ENCODE measurements around the gene FLYWCH1. TPM values are rescaled to one million over a fixed set of nuclear protein-coding genes. Genes with fewer than 3 reads are reported as not detected.
"Not testable (repeated sequence)": the region's sequence is repeated elsewhere in the genome, so short reads cannot be mapped to it uniquely, and the experiment has no call there.

FLYWCH1 gene
- total and polyA plus RNA-seq, 2 experiments from 2014 or later, result 34.7 to 58.7 TPM

GRCh38 chr16:2938206-2938605 is 26.5 kb downstream of the FLYWCH1 start:
- no peaks in the 10 kb centered on the region for H3K9me3 ChIP-seq (ENCODE audit: low read depth)
- H3K4me3 ChIP-seq, result no peak overlapping the region
- no peaks in the 10 kb centered on the region for H3K27me3 ChIP-seq
- no peak for TF ChIP-seq CTCF (IDR thresholded peaks at IDR 0.05; ENCODE audit: low read depth, low read length)
- H3K4me1 ChIP-seq (ENCODE audit: low read depth), result no peaks in the 10 kb centered on the region
- no peak overlapping the region for H3K27ac ChIP-seq
- H3K36me3 ChIP-seq, result peaks cover 20% of the 10 kb centered on the region
- DNase-seq (ENCODE audit: low read depth in 1 of 2, low spot score in 1 of 2), result no peak

GRCh38 chr16:2939968-2940367 is 28.2 kb downstream of the FLYWCH1 start:
- Histone ChIP-seq H3K36me3 (peaks cover 20% of the 10 kb centered on the region), H3K27me3 (no peaks in the 10 kb centered on the region), H3K9me3 (ENCODE audit: low read depth) (no peaks in the 10 kb centered on the region), H3K27ac (no peak overlapping the region), H3K4me1 (ENCODE audit: low read depth) (no peaks in the 10 kb centered on the region), H3K4me3 (no peak overlapping the region)
- DNase-seq (ENCODE audit: low read depth in 1 of 2, low spot score in 1 of 2), result no peak
- TF ChIP-seq CTCF (IDR thresholded peaks at IDR 0.05; ENCODE audit: low read depth, low read length), result no peak

GRCh38 chr16:2942045-2942444 is 30.3 kb downstream of the FLYWCH1 start:
- no peak for DNase-seq (ENCODE audit: low read depth in 1 of 2, low spot score in 1 of 2)
- no peak for TF ChIP-seq CTCF (IDR thresholded peaks at IDR 0.05; ENCODE audit: low read depth, low read length)
- peaks cover 20% of the 10 kb centered on the region for H3K36me3 ChIP-seq
- H3K4me1 ChIP-seq (ENCODE audit: low read depth), result no peaks in the 10 kb centered on the region
- H3K27ac ChIP-seq, result no peak overlapping the region
- no peaks in the 10 kb centered on the region for H3K9me3 ChIP-seq (ENCODE audit: low read depth)
- no peaks in the 10 kb centered on the region for H3K27me3 ChIP-seq
- no peak overlapping the region for H3K4me3 ChIP-seq

- H3K9me3 ChIP-seq (ENCODE audit: low read depth); H3K27me3 ChIP-seq; H3K27ac ChIP-seq; H3K4me1 ChIP-seq (ENCODE audit: low read depth); DNase-seq (ENCODE audit: low read depth in 1 of 2, low spot score in 1 of 2); H3K4me3 ChIP-seq: not testable (repeated sequence)
- H3K36me3 ChIP-seq, result peaks cover 17% of the 10 kb centered on the region
These were observed 32.0 kb downstream of the FLYWCH1 start for GRCh38 chr16:2943716-2944115.

GRCh38 chr16:2946649-2947048 is 34.9 kb downstream of the FLYWCH1 start:
- Histone ChIP-seq H3K9me3 (ENCODE audit: low read depth) (no peaks in the 10 kb centered on the region), H3K4me1 (ENCODE audit: low read depth) (no peaks in the 10 kb centered on the region), H3K36me3 (no peaks in the 10 kb centered on the region), H3K4me3 (no peak overlapping the region), H3K27me3 (no peaks in the 10 kb centered on the region), H3K27ac (no peak overlapping the region)
- TF ChIP-seq CTCF (IDR thresholded peaks at IDR 0.05; ENCODE audit: low read depth, low read length), result no peak
- no peak for DNase-seq (ENCODE audit: low read depth in 1 of 2, low spot score in 1 of 2)

GRCh38 chr16:2948807-2949704 is 37.3 kb downstream of the FLYWCH1 start:
- no peaks in the 10 kb centered on the region for H3K36me3 ChIP-seq
- no peaks in the 10 kb centered on the region for H3K27me3 ChIP-seq
- no peak overlapping the region for H3K27ac ChIP-seq
- no peak for TF ChIP-seq CTCF (IDR thresholded peaks at IDR 0.05; ENCODE audit: low read depth, low read length)
- no peaks in the 10 kb centered on the region for H3K9me3 ChIP-seq (ENCODE audit: low read depth)
- no peak overlapping the region for H3K4me3 ChIP-seq
- no peak for DNase-seq (ENCODE audit: low read depth in 1 of 2, low spot score in 1 of 2)
- no peaks in the 10 kb centered on the region for H3K4me1 ChIP-seq (ENCODE audit: low read depth)

Data from cardiac muscle cell (in vitro differentiated cells and primary cell).